ENCODE data around the gene KCNJ18. TPM values are rescaled to one million over a fixed set of nuclear protein-coding genes. Genes with fewer than 3 reads are reported as not detected.

The KCNJ18 gene
- total RNA-seq, 2 experiments from 2014 or later: not detected

DNA sequence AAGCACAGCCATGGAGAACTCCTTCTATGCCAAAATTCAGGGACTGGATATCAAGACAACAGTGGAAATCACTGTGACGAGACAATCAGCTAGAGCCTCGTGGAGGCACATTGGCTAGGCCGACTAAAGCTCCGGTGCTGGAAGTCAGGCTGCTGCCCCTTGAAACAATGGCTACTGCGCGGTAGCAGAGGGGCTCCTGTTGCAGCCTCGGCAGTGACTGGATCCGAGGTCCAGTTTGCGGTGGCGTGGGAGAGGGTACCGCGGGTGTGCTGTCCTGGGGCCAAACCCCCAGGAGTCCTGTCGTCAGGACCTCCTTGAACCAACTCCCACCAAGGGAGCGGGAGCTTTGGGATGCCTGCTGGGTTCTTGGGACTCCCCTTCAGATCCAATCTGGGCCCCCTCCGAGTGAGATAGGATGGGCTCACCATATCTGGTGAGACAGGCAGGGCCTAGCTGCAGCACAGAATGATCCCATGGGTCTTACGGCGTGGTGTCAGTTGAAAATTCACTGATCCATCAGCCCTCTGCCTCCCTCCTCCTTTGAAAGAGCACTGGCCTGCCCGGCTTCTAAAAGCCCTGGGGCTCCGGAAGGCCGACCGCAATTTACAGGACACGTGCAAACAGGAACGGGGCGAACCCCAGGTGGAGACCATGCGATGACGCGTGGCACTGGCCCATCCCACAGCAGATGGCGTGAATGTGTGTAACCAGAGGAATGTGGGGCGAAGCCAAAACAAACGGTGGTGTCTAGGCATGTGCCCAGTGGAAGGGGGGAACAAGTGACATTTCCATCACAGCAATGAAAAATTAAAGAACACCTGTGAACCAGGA lies 15.8 kb upstream of the KCNJ18 start:
- Histone ChIP-seq H3K36me3 (ENCODE audit: insufficient read depth, low read length) (no peaks in the 10 kb centered on the region), H3K9me3 (ENCODE audit: low read length) (no peaks in the 10 kb centered on the region), H3K9me2 (ENCODE audit: insufficient read depth, low read length) (no peaks in the 10 kb centered on the region), H3K4me3 (ENCODE audit: low read depth, low read length, poor library complexity, severe bottlenecking) (no peak overlapping the region), H3K4me2 (ENCODE audit: low read length) (no peak overlapping the region), H3K27ac (ENCODE audit: low read depth, low read length, poor library complexity, severe bottlenecking) (no peak overlapping the region), H3K4me1 (ENCODE audit: insufficient read depth, low read length, poor library complexity, severe bottlenecking) (no peaks in the 10 kb centered on the region), H4K20me1 (ENCODE audit: insufficient read depth, low read length) (no peaks in the 10 kb centered on the region), H2AFZ (ENCODE audit: low read length) (no peak overlapping the region), H3K79me2 (ENCODE audit: insufficient read depth, low read depth, low read length) (no peaks in the 10 kb centered on the region)
- ChIA-PET POLR2A (no interaction called here), CTCF (ENCODE audit: unreplicated experiment) (no interaction called here)
- BruUV-seq (replicated peaks): no TSS peak
- no peak for DNase-seq (ENCODE audit: low spot score)
- intact Hi-C loops (cut with micrococcal nuclease; ENCODE audit: unreplicated experiment): no loop called here
- TF ChIP-seq EZH2phosphoT487 (IDR thresholded peaks at IDR 0.05; ENCODE audit: borderline replicate concordance, low read depth, low read length): no peak
- TF ChIP-seq, protein P1, sequence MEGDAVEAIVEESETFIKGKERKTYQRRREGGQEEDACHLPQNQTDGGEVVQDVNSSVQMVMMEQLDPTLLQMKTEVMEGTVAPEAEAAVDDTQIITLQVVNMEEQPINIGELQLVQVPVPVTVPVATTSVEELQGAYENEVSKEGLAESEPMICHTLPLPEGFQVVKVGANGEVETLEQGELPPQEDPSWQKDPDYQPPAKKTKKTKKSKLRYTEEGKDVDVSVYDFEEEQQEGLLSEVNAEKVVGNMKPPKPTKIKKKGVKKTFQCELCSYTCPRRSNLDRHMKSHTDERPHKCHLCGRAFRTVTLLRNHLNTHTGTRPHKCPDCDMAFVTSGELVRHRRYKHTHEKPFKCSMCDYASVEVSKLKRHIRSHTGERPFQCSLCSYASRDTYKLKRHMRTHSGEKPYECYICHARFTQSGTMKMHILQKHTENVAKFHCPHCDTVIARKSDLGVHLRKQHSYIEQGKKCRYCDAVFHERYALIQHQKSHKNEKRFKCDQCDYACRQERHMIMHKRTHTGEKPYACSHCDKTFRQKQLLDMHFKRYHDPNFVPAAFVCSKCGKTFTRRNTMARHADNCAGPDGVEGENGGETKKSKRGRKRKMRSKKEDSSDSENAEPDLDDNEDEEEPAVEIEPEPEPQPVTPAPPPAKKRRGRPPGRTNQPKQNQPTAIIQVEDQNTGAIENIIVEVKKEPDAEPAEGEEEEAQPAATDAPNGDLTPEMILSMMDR (conservative IDR thresholded peaks at IDR 0.05; ENCODE audit: low read length): no peak

- ChIA-PET CTCF (ENCODE audit: unreplicated experiment) (no interaction called here), POLR2A (no interaction called here)
- Histone ChIP-seq H3K36me3 (ENCODE audit: insufficient read depth, low read length) (no peaks in the 10 kb centered on the region), H3K79me2 (ENCODE audit: insufficient read depth, low read depth, low read length) (no peaks in the 10 kb centered on the region), H3K9me3 (ENCODE audit: low read length) (no peaks in the 10 kb centered on the region), H2AFZ (ENCODE audit: low read length) (no peak overlapping the region), H3K27ac (ENCODE audit: low read depth, low read length, poor library complexity, severe bottlenecking) (no peak overlapping the region), H3K9me2 (ENCODE audit: insufficient read depth, low read length) (no peaks in the 10 kb centered on the region), H4K20me1 (ENCODE audit: insufficient read depth, low read length) (no peaks in the 10 kb centered on the region), H3K4me1 (ENCODE audit: insufficient read depth, low read length, poor library complexity, severe bottlenecking) (no peaks in the 10 kb centered on the region), H3K4me3 (ENCODE audit: low read depth, low read length, poor library complexity, severe bottlenecking) (no peak overlapping the region), H3K4me2 (ENCODE audit: low read length) (no peak overlapping the region)
- no TSS peak for BruUV-seq (replicated peaks)
- no peak for DNase-seq (ENCODE audit: low spot score)
- TF ChIP-seq, protein P1 (conservative IDR thresholded peaks at IDR 0.05; ENCODE audit: low read length): no peak
- TF ChIP-seq EZH2phosphoT487 (IDR thresholded peaks at IDR 0.05; ENCODE audit: borderline replicate concordance, low read depth, low read length): no peak
- intact Hi-C loops (cut with micrococcal nuclease; ENCODE audit: unreplicated experiment): no loop called here
Measured at GRCh38 chr17:21677126-21677910, 15.0 kb upstream of the KCNJ18 start.

GRCh38 chr17:21677911-21678310 lies 14.4 kb upstream of the KCNJ18 start:
- H3K4me3 ChIP-seq (ENCODE audit: low read depth, low read length, poor library complexity, severe bottlenecking): no peak overlapping the region
- intact Hi-C loops (cut with micrococcal nuclease; ENCODE audit: unreplicated experiment): no loop called here
- ChIA-PET POLR2A (no interaction called here), CTCF (ENCODE audit: unreplicated experiment) (no interaction called here)
- H2AFZ ChIP-seq (ENCODE audit: low read length): no peak overlapping the region
- no peaks in the 10 kb centered on the region for H3K9me3 ChIP-seq (ENCODE audit: low read length)
- DNase-seq (ENCODE audit: low spot score): no peak
- H4K20me1 ChIP-seq (ENCODE audit: insufficient read depth, low read length): no peaks in the 10 kb centered on the region
- no peaks in the 10 kb centered on the region for H3K79me2 ChIP-seq (ENCODE audit: insufficient read depth, low read depth, low read length)
- TF ChIP-seq, protein P1 (conservative IDR thresholded peaks at IDR 0.05; ENCODE audit: low read length): no peak
- TF ChIP-seq EZH2phosphoT487 (IDR thresholded peaks at IDR 0.05; ENCODE audit: borderline replicate concordance, low read depth, low read length): no peak
- no TSS peak for BruUV-seq (replicated peaks)
- H3K36me3 ChIP-seq (ENCODE audit: insufficient read depth, low read length): no peaks in the 10 kb centered on the region
- H3K4me1 ChIP-seq (ENCODE audit: insufficient read depth, low read length, poor library complexity, severe bottlenecking): no peaks in the 10 kb centered on the region
- no peak overlapping the region for H3K4me2 ChIP-seq (ENCODE audit: low read length)
- H3K9me2 ChIP-seq (ENCODE audit: insufficient read depth, low read length): no peaks in the 10 kb centered on the region
- H3K27ac ChIP-seq (ENCODE audit: low read depth, low read length, poor library complexity, severe bottlenecking): no peak overlapping the region

Data from OCI-LY7 (cell line).